ENCODE data around the gene TOP1.
"Not testable (repeated sequence)": the region's sequence is repeated elsewhere in the genome, so short reads cannot be mapped to it uniquely, and the experiment has no call there.

TOP1 gene

DNA sequence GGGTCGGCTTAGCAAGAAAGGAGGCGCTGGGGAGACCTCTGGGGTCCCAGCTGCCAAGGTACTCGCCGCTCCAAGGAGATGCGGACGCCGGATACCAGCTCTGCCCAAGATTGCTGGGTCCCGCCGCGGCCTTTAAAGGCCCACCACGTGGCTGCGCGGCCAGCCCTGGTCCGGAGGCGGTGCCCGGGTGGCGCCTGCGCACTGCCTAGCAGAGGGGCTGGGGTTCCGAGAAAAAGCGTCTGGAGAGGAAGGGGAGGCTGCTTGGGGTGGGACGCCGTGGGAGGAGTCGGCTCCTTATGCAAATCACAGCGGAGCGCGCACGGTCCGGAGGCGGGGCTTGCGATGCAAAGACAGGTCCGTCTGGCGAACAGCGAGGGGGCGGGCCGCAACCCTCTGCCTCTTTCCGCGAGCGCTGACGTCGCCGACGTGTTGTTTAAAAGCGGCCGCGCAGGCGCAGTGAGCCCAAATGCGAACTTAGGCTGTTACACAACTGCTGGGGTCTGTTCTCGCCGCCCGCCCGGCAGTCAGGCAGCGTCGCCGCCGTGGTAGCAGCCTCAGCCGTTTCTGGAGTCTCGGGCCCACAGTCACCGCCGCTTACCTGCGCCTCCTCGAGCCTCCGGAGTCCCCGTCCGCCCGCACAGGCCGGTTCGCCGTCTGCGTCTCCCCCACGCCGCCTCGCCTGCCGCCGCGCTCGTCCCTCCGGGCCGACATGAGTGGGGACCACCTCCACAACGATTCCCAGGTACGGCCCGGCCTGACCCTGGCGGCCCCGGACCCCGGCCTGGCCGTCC lies at the start of gene TOP1:
Gene TOP1, plus strand, starts transcription at position 464 of the 791 bp plus-strand sequence. Its CDS starts 246 bp downstream, at position 710.
- DNase-seq (ENCODE audit: low read depth) = peak; percentile 100

DNA sequence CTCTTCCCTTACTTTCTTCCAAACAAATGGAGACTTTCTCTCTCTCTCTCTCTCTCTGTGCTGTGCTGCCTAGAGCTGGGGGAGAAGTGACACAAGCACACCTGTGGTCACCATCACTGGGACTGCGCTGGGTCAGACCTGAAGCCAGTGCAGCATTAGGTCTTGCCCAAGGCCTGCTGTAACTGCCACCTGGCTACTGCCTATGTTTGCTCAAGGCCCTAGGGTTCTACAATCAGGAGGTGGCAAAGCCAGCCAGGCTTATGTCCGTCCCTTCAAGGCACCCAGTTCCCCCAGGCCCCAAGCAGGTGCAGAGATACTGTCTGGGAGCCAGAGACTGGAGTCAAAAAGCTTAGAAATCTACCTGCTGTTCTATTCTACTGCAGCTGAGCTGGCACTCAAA lies 49.4 kb upstream of the TOP1 start:
- no peak for DNase-seq (ENCODE audit: low read depth)

- no peak for DNase-seq (ENCODE audit: low read depth)
Measured at GRCh38 chr20:40980106-40980827, 48.4 kb upstream of the TOP1 start.

DNA sequence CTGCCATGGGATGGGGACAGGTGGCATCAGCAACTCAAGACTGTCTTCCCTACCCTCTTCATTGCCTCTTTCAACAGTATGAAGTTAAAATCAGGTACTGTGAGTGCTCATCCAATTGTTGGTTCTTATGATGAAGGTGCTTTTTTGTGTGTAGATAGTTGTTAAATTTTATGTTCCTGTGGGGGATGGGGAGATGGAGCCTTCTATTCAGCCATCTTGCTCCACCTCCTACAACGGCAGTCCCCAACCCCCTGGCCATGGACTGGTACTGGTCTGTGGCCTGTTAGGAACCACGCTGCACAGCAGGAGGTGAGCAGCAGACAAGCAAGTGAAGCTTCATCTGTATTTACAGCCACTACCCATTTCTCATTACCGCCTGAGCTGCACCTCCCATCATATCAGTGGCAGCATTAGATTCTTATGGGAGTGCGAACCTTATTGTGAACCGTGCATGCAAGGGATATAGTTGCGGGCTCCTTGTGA lies 47.8 kb upstream of the TOP1 start:
- DNase-seq (ENCODE audit: low read depth) = no peak

DNA sequence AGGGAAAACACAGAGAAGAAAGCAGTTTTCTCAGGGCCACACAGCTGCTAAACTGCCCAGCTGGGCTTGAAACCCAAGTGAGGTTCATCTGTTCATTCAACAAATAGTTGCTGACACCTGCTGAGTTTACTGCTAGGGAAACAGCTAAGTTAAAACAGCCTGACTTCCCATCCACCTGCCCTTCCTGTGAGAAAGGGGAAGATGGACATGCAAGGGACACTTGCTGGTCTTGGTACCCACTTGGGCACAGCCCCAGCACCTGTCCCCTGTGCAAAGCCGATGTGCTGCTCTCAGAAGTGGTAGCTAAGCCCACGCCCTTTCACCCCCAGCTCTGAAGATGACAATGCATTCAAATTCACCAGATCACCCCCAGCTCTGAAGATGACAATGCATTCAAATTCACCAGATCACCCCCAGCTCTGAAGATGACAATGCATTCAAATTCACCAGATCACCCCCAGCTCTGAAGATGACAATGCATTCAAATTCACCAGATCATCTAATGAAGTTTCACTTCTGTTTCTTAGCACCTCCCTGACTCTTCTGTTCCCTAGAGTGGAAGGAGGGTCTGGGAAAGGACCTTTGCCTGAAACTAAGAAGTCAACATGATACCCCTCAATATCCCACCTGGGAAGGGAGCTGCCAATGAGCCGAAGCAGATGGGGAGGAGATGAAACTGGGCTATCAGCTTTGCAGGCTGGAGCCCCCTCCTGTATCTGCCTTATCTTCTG lies 46.0 kb upstream of the TOP1 start:
- no peak for DNase-seq (ENCODE audit: low read depth)

DNA sequence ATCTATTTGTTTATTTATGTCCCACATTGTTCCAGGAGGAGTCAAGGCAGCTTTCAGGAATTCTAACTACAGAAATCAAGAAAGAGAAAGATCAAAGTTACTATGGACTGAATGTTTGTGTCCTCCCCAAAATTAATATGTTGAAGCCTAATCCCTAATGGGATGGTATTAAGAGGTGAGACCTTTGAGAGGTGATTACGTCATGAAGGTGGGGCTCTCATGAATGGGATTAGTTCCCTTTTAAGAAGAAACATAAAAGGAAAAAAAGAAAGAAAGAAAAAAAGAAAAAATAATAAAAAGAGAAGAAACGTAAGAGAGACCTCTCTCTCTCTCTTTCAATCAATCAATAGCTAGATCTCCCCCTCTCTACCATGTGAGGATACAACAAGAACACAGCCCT lies 44.7 kb upstream of the TOP1 start:
- no peak for DNase-seq (ENCODE audit: low read depth)

- DNase-seq (ENCODE audit: low read depth) = no peak
Measured at GRCh38 chr20:40984496-40984895, 44.1 kb upstream of the TOP1 start.

DNA sequence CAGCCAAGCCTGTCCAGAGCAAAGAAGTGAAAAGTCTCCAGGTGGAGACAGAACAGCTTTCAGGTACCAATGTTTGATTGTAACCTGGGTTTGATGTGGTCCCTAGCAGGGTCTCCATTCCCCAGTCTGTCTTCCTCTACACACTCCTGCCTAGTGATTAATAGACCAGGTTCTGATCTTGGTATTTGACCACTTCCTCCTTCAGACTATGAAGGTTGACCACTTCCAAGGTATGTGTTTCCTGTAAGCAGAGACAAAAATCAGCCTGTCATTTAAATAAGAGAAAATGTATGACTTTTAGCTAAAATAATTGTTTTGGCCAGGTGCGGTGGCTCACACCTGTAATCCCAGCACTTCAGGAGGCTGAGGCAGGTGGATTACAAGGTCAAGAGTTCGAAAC lies 41.8 kb upstream of the TOP1 start:
- DNase-seq (ENCODE audit: low read depth) = no peak

DNA sequence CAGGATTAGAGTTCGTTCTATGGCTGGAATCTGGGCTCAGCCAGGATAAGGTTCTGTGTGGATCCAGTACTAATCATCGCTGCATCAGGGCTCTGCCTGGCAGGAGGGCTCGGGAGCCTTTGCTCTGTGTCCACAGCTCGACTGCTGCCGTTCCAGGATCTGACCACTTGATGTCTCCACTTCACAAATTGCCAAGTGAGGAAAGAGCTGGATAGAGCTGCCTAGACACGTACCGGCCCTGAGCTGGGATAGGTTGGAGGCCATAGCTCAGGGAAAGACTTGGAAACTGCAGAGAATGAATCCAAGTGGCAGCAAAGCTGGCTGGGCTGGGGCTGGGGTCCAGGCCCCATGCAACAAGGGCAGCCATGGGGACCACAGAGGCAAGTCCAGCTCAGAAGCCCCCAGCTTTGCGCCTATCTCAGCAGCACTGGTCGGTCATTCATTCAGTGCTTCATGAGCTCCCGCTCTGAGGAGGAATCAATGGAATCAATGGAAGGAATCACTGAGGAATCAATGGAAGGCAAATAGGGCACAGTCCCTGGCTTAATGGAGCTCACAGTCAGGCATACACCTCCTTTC lies 38.0 kb upstream of the TOP1 start:
- DNase-seq (ENCODE audit: low read depth) = peak; percentile 42

GRCh38 chr20:40991181-40991889 lies 37.3 kb upstream of the TOP1 start:
- DNase-seq (ENCODE audit: low read depth) = no peak

- no peak for DNase-seq (ENCODE audit: low read depth)
Measured at GRCh38 chr20:40992349-40993113, 36.1 kb upstream of the TOP1 start.

GRCh38 chr20:40993794-40994540 lies 34.7 kb upstream of the TOP1 start:
- DNase-seq (ENCODE audit: low read depth) = no peak

GRCh38 chr20:40996326-40996725 lies 32.3 kb upstream of the TOP1 start:
- DNase-seq (ENCODE audit: low read depth) = no peak

DNA sequence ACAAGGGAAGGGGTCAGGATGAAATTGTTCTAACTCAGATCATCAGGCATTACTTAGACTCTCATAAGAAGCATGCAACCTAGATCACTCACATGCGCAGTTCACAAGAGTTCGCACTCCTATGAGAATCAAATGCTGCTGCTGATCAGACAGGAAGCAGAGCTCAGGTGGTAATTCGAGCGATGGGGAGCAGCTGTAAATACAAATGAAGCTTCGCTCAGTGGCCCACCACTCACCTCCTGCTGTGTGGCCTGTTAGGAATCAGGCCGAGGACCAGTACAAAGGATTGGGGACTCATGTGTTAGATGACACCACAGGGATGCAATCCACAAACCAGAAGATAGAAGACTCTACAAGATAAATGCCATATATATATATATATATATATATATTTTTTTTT lies 31.5 kb upstream of the TOP1 start:
- DNase-seq (ENCODE audit: low read depth) = no peak

DNA sequence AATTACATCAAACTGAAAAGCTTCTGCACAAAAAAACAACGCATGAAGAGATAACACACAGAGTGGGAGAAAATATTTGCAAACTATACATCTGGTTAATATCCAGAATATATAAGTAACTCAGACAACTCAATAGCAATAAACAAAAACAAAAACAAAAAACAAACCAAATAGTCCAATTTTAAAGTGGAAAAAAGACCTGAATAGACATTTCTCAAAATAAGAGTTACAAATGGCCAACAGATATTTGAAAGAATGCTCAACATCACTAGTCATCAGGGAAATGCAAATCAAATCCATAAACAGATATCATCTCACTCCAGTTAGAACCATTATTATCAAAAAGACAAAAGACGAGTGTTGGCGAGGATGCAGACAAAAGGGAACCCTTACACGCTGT lies 28.8 kb upstream of the TOP1 start:
- no peak for DNase-seq (ENCODE audit: low read depth)

- no peak for DNase-seq (ENCODE audit: low read depth)
Measured at GRCh38 chr20:41000628-41001027, 28.0 kb upstream of the TOP1 start.

GRCh38 chr20:41001497-41001896 lies 27.1 kb upstream of the TOP1 start:
- DNase-seq (ENCODE audit: low read depth) = no peak

GRCh38 chr20:41002842-41003142 lies 25.8 kb upstream of the TOP1 start:
- DNase-seq (ENCODE audit: low read depth) = no peak

DNA sequence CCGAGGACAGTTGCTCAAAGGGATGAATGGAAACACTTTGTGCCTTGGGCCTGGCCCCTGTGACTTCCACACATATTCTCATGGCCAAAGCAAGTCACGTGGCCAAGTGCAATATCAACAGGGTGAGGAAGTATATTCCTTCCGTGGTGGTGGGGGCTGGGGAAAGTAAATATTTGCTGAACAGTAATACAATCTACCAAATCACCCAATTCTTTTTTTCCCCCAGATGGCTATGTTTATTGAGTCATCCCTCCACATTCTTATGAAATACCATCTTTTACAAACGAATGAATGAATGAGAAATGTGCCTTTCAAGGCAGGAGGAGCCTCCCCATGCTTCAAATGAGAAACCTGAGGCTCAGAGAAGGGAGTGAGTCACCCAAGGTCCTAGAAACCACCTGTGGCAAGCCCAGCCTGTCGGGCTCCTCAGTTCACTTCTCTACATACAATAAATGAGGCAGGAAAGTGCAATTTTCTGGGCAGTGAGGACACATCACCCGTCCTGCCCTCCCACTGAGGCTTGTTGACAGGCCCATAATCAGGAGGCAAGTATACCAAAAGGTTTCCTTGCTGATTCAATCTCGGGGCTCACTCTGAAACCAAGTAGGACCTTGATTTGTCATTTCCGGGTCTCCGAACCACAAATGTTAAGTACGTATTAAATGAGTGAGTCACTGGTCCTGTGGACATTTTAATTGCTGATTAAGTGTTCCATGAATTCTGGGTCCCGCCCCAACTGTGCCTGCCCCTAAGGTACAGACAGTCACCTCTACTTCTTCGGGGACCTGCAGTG lies 25.3 kb upstream of the TOP1 start:
- peak; percentile 34 for DNase-seq (ENCODE audit: low read depth)

DNA sequence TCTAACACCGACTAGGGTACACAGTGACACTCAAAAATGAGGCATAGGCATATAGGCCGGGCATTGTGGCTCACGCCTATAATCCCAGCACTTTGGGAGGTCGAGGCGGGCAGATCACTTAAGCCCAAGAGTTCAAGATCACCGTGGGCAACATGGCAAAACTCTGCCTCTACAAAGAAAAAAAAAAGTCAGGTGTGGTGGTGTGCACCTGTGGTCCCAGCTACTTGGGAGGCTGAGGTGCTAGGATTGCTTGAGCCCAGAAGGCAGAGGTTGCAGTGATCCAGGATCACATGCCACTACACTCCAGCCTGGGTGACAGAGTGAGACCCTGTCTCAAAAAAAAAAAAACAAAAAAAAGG lies 24.7 kb upstream of the TOP1 start:
- DNase-seq (ENCODE audit: low read depth) = not testable (repeated sequence)

Measured in activated T-cell treated with anti-CD3 and anti-CD28 coated beads for 1 hour (primary cell).